Neural crest cell (in vitro differentiated cells): ENCODE results near the gene ZNF638. TPM values are rescaled to one million over a fixed set of nuclear protein-coding genes. Genes with fewer than 3 reads are reported as not detected.

Source experiments
- DNase-seq: peaks from one replicate; pipeline ENCODE4 v3.0.0; 2021; ENCODE audit warnings: low read depth, mixed read lengths, low spot score
- H3K27ac Mint-ChIP-seq: one replicate; pipeline ENCODE4 v1.8.0; 2021; ENCODE audit warnings: mild to moderate bottlenecking, mixed read lengths; ENCODE audit not compliant: unreplicated experiment
- H3K27me3 Mint-ChIP-seq: 2 replicates; pipeline ENCODE4 v1.8.0; 2021; ENCODE audit warnings: low read depth, mild to moderate bottlenecking, mixed read lengths
- H3K36me3 Mint-ChIP-seq: 2 replicates; pipeline ENCODE4 v1.8.0; 2021; ENCODE audit warnings: low read depth, mild to moderate bottlenecking, mixed read lengths
- H3K4me1 Mint-ChIP-seq: 2 replicates; pipeline ENCODE4 v1.8.0; 2021; ENCODE audit warnings: mixed read lengths
- H3K4me3 Mint-ChIP-seq: one replicate; pipeline ENCODE4 v1.8.0; 2021; ENCODE audit warnings: mild to moderate bottlenecking, mixed read lengths
- H3K9me3 Mint-ChIP-seq: 2 replicates; pipeline ENCODE4 v1.8.0; 2021; ENCODE audit warnings: mixed read lengths
- CTCF ChIP-seq: fragments of 200-600 bp; sonication (generic); conservative IDR thresholded peaks from 2 replicates; pipeline ENCODE4 v1.5.0; 2021; ENCODE audit warnings: antibody characterized with exemption, mild to moderate bottlenecking
- long read RNA-seq: library from polyadenylated mRNA; unstranded; transcript quantifications from one replicate; pipeline ENCODE4 v2.0.0, GENCODE V29; 2020
- total RNA-seq: library from RNA; stranded (reverse); gene quantifications from 2 replicates; pipeline ENCODE4 v1.2.1, GENCODE V29; 2021

Gene ZNF638
- 159 and 185 TPM in 2 replicates for total RNA-seq
- long read RNA-seq, partial matches to known transcripts, result 200 of 354 reads
- long read RNA-seq, other reads (novel, unspliced or antisense), result 150 of 354 reads

- no peaks in the 10 kb centered on the region for H3K9me3 Mint-ChIP-seq
- H3K4me1 Mint-ChIP-seq, result peaks cover 32% of the 10 kb centered on the region
- H3K27ac Mint-ChIP-seq, result peak within 1 kb of the TSS; percentile 100
- H3K4me3 Mint-ChIP-seq, result peak within 1 kb of the TSS; percentile 99
- peak; percentile 84 for DNase-seq
- peaks cover 2% of the 10 kb centered on the region for H3K36me3 Mint-ChIP-seq
- TF ChIP-seq CTCF, result peak; percentile 78
- no peaks in the 10 kb centered on the region for H3K27me3 Mint-ChIP-seq
Observed at GRCh38 chr2:71331581-71332434, at the start of gene ZNF638. Gene ZNF638 (plus strand): TSS chr2:71331782. CDS start chr2:71348955, 17,173 bp downstream.

- Mint-ChIP-seq H3K4me1 (peaks cover 10% of the 10 kb centered on the region), H3K9me3 (no peaks in the 10 kb centered on the region), H3K27ac (no peak overlapping the region), H3K4me3 (no peak overlapping the region), H3K27me3 (peaks cover 38% of the 10 kb centered on the region), H3K36me3 (no peaks in the 10 kb centered on the region)
- no peak for DNase-seq
- no peak for TF ChIP-seq CTCF
Observed at GRCh38 chr2:71281950-71282349, 49.6 kb upstream of the ZNF638 start.

GRCh38 chr2:71282493-71282892, 49.1 kb upstream of the ZNF638 start:
- peaks cover 34% of the 10 kb centered on the region for H3K27me3 Mint-ChIP-seq
- DNase-seq, result no peak

GRCh38 chr2:71283131-71283530, 48.5 kb upstream of the ZNF638 start:
- no peaks in the 10 kb centered on the region for H3K9me3 Mint-ChIP-seq
- DNase-seq, result no peak
- H3K27me3 Mint-ChIP-seq, result peaks cover 28% of the 10 kb centered on the region
- H3K4me3 Mint-ChIP-seq, result no peak overlapping the region
- no peak overlapping the region for H3K27ac Mint-ChIP-seq
- H3K4me1 Mint-ChIP-seq, result no peaks in the 10 kb centered on the region
- TF ChIP-seq CTCF, result no peak
- no peaks in the 10 kb centered on the region for H3K36me3 Mint-ChIP-seq

More at GRCh38 chr2:71282493-71282892, 49.1 kb upstream of the ZNF638 start:
- Mint-ChIP-seq H3K9me3 (no peaks in the 10 kb centered on the region), H3K4me3 (no peak overlapping the region), H3K36me3 (no peaks in the 10 kb centered on the region), H3K4me1 (peaks cover 6% of the 10 kb centered on the region), H3K27ac (no peak overlapping the region)
- TF ChIP-seq CTCF, result no peak

- DNase-seq, result no peak
- TF ChIP-seq CTCF, result no peak
- Mint-ChIP-seq H3K4me3 (no peak overlapping the region), H3K27ac (no peak overlapping the region), H3K4me1 (no peaks in the 10 kb centered on the region), H3K9me3 (no peaks in the 10 kb centered on the region), H3K36me3 (no peaks in the 10 kb centered on the region), H3K27me3 (peaks cover 13% of the 10 kb centered on the region)
Observed at GRCh38 chr2:71285706-71286105, 45.9 kb upstream of the ZNF638 start.
